HL-60/S4 (cell line): ENCODE measurements around the gene RAN.

ENCODE experiments used
- in situ Hi-C: fragments of 300-500 bp; cut with MboI; formaldehyde crosslinking; loops from 2 replicates; pipeline ENCODE4 v1.14.3; 2022; ENCODE audit warnings: low sequenced_read_pairs

Gene RAN

DNA sequence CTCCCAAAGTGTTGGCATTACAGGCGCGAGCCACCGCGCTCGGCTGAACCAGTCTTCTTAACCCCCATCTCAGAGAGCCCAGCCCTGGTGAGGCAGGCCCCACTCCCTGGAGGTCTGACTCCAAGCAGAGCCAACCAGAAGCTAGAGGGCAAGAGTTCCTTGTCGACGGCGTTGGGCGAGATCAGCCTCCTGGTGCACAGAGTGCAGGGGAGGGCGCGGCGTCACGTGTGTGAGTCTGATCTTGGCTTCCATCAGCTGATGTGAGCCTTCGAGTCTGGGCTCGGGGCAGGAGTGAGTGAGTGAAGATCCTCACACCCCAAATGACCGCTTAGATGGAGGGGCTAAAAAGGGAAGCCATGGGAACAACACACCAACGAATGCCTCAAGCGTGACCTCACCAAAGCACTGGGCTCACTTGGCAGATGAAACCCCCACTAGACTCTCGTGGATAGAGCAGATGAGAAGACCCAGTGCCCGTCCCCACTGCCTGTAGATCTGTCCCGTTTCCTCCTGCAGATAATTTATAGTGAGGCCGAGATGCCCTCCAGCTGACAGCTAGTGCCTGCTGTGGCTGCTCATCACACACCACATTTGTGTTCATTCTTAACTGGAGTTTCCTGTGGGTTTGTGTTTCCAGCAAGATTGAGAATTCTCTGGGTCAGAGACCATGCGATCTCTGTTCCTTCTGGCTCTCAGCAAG lies 53.2 kb downstream of the RAN start:
- in situ Hi-C loops = loop anchor here (25.0 kb wide), 1 partner anchor 187 kb away; no protein-coding TSS in a partner anchor

DNA sequence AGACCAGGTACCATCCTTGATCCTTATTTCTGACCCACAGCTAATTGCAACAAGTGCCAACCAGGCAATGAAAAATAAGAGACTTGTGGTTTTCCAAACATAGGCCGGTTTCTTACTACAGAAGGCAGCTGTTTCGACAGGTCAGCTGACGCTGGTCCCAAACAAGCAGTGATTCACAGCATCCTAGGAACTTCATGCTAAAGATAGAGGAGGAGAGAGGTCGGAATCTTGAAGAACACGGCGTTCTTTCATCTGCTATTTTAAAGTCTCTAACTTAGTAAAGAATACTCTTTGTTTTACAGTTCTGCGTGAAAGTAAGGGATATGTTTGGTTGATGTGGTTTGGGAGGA lies 53.8 kb downstream of the RAN start:
- in situ Hi-C loops = no loop called here
